ENCODE measurements around the gene CDH16. TPM values are rescaled to one million over a fixed set of nuclear protein-coding genes. Genes with fewer than 3 reads are reported as not detected.
"Not testable (repeated sequence)": the region's sequence is repeated elsewhere in the genome, so short reads cannot be mapped to it uniquely, and the experiment has no call there.

Gene CDH16
- polyA plus RNA-seq, 1 experiment, result not detected

GRCh38 chr16:66898933-66899309 is 19.8 kb downstream of the CDH16 start:
- no peak for DNase-seq (ENCODE audit: low read depth, low spot score)
- H3K4me3 ChIP-seq (ENCODE audit: low read depth, low read length), result no peak overlapping the region
- no peaks in the 10 kb centered on the region for H3K9me3 ChIP-seq (ENCODE audit: control insufficient read depth, insufficient read depth, low read length)
- ChIA-PET POLR2A (interaction anchor here (1.1 kb wide), 1 partner anchor 35 kb away, joined by 4 read pairs; the partner anchor contains the start of gene CIAO2B), CTCF (interaction anchor here (1.1 to 5.6 kb wide), 2 partner anchors 28 to 256 kb away, joined by 4 to 77 read pairs; partner anchors contain the start of gene RRAD)
- TF ChIP-seq CTCF (IDR thresholded peaks at IDR 0.05; ENCODE audit: low read depth, low read length), result no peak
- peak overlapping the region; percentile 69 for H3K27ac ChIP-seq (ENCODE audit: low read depth, low read length)
- H3K27me3 ChIP-seq (ENCODE audit: control insufficient read depth, insufficient read depth, low read length), result no peaks in the 10 kb centered on the region

DNA sequence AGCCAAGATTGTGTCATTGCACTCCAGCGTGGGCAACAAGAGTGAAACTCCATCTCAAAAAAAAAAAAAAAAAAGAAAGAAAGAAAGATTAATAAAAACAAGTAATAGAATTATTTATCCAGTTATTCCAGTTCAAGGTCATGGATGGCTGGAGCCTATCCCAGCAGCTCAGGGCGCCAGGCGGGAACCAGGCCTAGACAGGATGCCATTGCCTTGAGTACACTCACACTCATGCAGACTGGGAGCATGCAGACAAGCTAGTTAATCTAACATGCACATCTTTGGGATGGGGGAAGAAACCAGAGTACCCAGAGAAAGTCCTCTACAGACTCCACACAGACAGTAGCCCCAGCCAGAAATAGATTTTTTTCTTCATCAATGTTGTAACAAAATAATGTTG is 20.5 kb downstream of the CDH16 start:
- POLR2A ChIA-PET, result interaction anchor here (1.1 kb wide), 1 partner anchor 36 kb away, joined by 4 read pairs; the partner anchor contains the start of gene CIAO2B
- no peaks in the 10 kb centered on the region for H3K27me3 ChIP-seq (ENCODE audit: control insufficient read depth, insufficient read depth, low read length)
- H3K4me3 ChIP-seq (ENCODE audit: low read depth, low read length), result no peak overlapping the region
- CTCF ChIA-PET, result interaction anchor here (0.7 to 5.6 kb wide), 3 partner anchors 29 to 257 kb away, joined by 3 to 77 read pairs (median 4); partner anchors contain the start of gene RRAD
- H3K9me3 ChIP-seq (ENCODE audit: control insufficient read depth, insufficient read depth, low read length), result no peaks in the 10 kb centered on the region
- no peak for TF ChIP-seq CTCF (IDR thresholded peaks at IDR 0.05; ENCODE audit: low read depth, low read length)
- H3K27ac ChIP-seq (ENCODE audit: low read depth, low read length), result no peak overlapping the region
- no peak for DNase-seq (ENCODE audit: low read depth, low spot score)

DNA sequence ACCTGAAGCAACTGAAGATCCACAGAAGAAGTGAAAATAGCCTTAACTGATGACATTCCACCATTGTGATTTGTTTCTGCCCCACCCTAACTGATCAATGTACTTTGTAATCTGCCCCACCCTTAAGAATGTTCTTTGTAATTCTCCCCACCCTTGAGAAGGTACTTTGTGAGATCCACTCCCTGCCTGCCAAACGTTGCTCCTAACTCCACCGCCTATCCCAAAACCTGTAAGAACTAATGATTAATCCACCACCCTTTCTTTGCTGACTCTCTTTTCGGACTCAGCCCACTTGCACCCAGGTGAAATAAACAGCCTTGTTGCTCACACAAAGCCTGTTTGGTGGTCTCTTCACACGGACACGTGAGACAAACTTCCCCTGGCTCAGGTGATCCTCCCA is 22.0 kb downstream of the CDH16 start:
- H3K27me3 ChIP-seq (ENCODE audit: control insufficient read depth, insufficient read depth, low read length); H3K9me3 ChIP-seq (ENCODE audit: control insufficient read depth, insufficient read depth, low read length); DNase-seq (ENCODE audit: low read depth, low spot score); H3K4me3 ChIP-seq (ENCODE audit: low read depth, low read length); H3K27ac ChIP-seq (ENCODE audit: low read depth, low read length); POLR2A ChIA-PET: not testable (repeated sequence)
- CTCF ChIA-PET, result interaction anchor here (0.7 to 5.6 kb wide), 6 partner anchors 10 to 146 kb away, joined by 3 to 77 read pairs (median 6); partner anchors contain the start of genes CES3, DYNC1LI2 and RRAD

DNA sequence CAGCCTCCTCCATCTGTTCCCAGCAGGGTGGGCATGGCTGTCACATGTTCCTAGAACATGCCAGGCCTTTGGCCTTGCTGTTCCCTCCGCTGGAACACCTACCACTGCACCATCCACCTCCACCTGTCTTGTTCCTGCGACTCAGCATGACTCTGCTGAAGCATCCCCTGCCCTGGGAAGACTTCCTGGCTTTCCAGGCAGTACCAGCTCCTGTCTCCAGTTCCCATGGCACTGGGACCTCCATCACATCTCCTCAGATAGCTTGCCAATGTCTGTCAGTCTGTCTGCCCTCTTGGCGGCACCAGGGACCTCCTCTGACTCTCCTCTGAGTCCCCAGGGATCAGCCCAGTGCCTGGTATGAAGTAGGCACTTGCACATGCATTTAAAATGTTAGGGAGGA is 22.7 kb downstream of the CDH16 start:
- DNase-seq (ENCODE audit: low read depth, low spot score), result no peak
- Histone ChIP-seq H3K9me3 (ENCODE audit: control insufficient read depth, insufficient read depth, low read length) (no peaks in the 10 kb centered on the region), H3K27me3 (ENCODE audit: control insufficient read depth, insufficient read depth, low read length) (no peaks in the 10 kb centered on the region), H3K4me3 (ENCODE audit: low read depth, low read length) (no peak overlapping the region), H3K27ac (ENCODE audit: low read depth, low read length) (no peak overlapping the region)
- ChIA-PET CTCF (interaction anchor here (0.8 to 5.6 kb wide), 19 partner anchors 9 to 259 kb away, joined by 3 to 77 read pairs (median 6); partner anchors contain the start of genes CDH16, CES3 and RRAD), POLR2A (interaction anchor here (1.8 kb wide), 1 partner anchor 38 kb away, joined by 4 read pairs; no protein-coding TSS in a partner anchor)
- TF ChIP-seq CTCF (IDR thresholded peaks at IDR 0.05; ENCODE audit: low read depth, low read length), result no peak

DNA sequence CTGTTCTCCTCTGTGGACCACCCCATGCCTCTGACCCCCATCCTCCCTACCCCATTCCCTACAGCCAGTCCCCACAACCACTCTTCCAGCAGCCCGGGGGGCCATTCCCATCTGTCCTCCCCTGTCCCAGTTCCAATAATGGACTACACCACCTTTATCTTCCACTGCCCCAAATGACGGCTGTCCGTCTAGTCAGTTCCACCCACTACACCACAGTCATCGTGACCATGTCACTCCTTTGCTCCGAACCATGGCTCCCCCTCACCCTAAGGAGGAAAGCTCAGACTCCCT is 23.1 kb downstream of the CDH16 start:
- no peaks in the 10 kb centered on the region for H3K9me3 ChIP-seq (ENCODE audit: control insufficient read depth, insufficient read depth, low read length)
- DNase-seq (ENCODE audit: low read depth, low spot score), result no peak
- no peak overlapping the region for H3K27ac ChIP-seq (ENCODE audit: low read depth, low read length)
- no peak overlapping the region for H3K4me3 ChIP-seq (ENCODE audit: low read depth, low read length)
- TF ChIP-seq CTCF (IDR thresholded peaks at IDR 0.05; ENCODE audit: low read depth, low read length), result no peak
- CTCF ChIA-PET, result interaction anchor here (0.6 to 5.6 kb wide), 25 partner anchors 9 to 260 kb away, joined by 3 to 77 read pairs (median 5); partner anchors contain the start of genes CDH16, CES3 and RRAD
- no peaks in the 10 kb centered on the region for H3K27me3 ChIP-seq (ENCODE audit: control insufficient read depth, insufficient read depth, low read length)
- POLR2A ChIA-PET, result interaction anchor here (1.0 to 1.8 kb wide), 2 partner anchors 31 to 38 kb away, joined by 3 to 4 read pairs; no protein-coding TSS in a partner anchor

Measured in AG04450 (cell line).